OCI-LY7 (cell line): Measurements from ENCODE around the gene TPSD1.
"Not testable (repeated sequence)": the region's sequence is repeated elsewhere in the genome, so short reads cannot be mapped to it uniquely, and the experiment has no call there.

Source experiments
- EZH2phosphoT487 ChIP-seq: fragments of 200-600 bp; sonication (generic); IDR thresholded peaks from 2 replicates; pipeline ENCODE4 v1.6.1; 2018; ENCODE audit warnings: low read depth, borderline replicate concordance, mild to moderate bottlenecking, mixed run types, antibody characterized with exemption, low read length, moderate library complexity, mixed read lengths
- TF ChIP-seq, protein P1 (sequence below): fragments of 200-600 bp; sonication (generic); conservative IDR thresholded peaks from 2 replicates; pipeline ENCODE4 v1.5.1; 2014; ENCODE audit warnings: mild to moderate bottlenecking, antibody characterized with exemption, low read length, moderate library complexity, mixed read lengths

DNA sequence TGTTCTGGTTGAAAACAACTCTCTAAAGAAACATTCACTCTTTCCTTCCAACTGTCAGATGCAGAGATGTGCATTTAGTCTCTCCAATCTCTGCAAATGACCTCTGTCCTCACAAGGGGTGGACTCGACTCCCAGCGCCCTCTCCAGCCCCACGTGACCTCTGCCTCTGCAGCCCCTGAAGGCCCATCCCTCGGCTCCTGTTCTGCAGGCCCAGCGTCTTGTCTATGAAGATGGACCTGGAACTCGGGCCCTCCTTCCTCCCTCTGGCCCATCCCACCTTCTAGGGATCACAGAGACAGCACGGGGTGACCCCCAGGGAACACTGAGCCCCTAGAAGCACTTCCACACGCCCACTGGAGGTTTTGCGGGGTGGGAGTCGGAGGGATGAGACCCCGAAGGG is 12.5 kb upstream of the TPSD1 start:
- TF ChIP-seq, protein P1, sequence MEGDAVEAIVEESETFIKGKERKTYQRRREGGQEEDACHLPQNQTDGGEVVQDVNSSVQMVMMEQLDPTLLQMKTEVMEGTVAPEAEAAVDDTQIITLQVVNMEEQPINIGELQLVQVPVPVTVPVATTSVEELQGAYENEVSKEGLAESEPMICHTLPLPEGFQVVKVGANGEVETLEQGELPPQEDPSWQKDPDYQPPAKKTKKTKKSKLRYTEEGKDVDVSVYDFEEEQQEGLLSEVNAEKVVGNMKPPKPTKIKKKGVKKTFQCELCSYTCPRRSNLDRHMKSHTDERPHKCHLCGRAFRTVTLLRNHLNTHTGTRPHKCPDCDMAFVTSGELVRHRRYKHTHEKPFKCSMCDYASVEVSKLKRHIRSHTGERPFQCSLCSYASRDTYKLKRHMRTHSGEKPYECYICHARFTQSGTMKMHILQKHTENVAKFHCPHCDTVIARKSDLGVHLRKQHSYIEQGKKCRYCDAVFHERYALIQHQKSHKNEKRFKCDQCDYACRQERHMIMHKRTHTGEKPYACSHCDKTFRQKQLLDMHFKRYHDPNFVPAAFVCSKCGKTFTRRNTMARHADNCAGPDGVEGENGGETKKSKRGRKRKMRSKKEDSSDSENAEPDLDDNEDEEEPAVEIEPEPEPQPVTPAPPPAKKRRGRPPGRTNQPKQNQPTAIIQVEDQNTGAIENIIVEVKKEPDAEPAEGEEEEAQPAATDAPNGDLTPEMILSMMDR, result not testable (repeated sequence)
- TF ChIP-seq EZH2phosphoT487, result not testable (repeated sequence)
